ENCODE measurements around the gene XRCC5.

DNA sequence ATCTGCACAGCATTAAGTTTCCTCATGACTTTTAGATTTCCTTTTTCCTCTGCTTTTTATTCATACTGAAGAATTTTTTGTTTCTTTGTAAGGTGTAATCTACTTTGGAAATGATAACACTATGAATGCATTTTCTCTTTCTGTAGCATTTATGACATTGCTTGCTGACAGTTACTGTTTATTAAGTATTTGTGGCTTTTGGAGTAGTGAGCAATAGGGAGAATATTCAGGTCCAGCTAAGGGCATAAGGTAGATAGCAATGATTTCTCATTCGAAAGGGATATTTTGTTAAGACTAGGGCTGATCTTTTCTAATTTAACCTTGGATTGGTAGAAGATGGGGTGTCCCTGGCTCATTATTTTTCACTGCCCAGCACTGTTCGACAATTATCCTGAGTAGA, 80.3 kb downstream of the XRCC5 start:
- TF ChIP-seq CTCF (IDR thresholded peaks at IDR 0.05) (no peak), POLR2A (IDR thresholded peaks at IDR 0.05) (no peak)
